GM18499 (cell line): ENCODE results near the gene WLS.
"Not testable (repeated sequence)": the region's sequence is repeated elsewhere in the genome, so short reads cannot be mapped to it uniquely, and the experiment has no call there.

Experiments
- ATAC-seq: cut with Tn5 transposase; IDR thresholded peaks from one replicate; pipeline ENCODE4 v1.9.1; 2021; ENCODE audit warnings: moderate number of reproducible peaks; ENCODE audit not compliant: insufficient read depth, unreplicated experiment

WLS gene

DNA sequence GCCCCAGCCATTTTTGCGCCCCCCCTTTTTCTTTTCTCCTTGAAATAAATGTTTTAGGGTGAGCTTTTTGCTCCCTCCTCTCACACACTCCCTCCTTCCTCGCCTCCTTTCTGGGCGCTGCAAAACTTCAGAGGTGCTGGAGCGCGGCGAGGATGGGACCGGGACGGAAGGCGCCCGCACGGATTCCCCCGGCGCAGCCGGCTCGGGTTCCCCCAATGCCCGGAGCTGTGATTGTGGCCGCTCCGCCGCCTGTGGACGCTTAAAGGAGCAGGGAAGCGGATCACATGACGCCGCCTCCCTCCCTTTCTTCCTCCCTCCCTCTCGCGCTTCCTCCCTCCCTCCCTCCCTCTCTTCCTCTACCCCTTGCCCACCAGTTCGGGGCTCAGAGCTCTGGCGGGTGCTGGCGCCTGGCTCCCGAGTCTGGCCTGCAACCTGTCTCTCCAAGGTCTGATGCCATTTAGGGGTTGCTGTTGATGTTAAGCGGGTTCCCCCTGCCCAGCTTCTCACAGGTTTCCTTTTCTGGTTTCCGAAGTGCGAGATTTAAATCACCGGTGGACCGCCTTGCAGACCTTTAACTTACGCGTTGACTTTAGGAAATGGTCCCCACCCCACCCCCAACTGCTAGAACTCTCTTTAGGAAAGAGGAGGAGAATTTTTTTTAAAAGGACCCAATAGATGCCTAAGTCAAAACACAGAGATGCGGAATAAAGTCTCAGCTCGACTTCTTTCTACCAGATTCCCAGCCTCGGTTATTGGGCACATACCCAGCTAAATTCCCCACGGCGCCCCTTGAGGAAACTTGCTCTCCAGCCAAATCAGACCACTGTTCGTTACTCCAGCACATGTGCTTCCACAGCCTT lies at the start of gene WLS:
Gene WLS, minus strand, starts transcription at position 235 of the 860 bp plus-strand sequence. Its CDS starts 224 bp downstream, at position 11.
- ATAC-seq, result no peak

DNA sequence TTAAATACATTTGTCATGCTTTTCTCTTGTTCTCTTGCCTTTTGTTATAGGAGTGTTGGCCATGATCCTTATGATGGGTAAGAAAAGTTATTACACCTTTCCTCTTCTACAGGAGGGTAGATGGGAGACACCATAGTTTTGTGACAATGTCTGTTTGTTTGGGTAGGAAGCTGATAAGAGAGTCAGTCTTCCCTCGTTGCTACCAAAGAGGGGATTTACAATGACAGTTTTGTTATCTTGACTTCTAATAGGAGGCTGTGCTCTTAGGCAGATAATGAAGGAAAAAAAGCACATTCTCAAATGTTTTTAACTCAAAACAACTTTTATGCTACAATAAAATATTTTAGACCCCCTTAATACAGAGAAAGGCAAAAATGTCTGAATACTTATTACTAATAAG lies 48.0 kb upstream of the WLS start:
- no peak for ATAC-seq

GRCh38 chr1:68279846-68280245 lies 47.5 kb upstream of the WLS start:
- no peak for ATAC-seq

GRCh38 chr1:68278221-68278620 lies 45.9 kb upstream of the WLS start:
- ATAC-seq, result no peak

- ATAC-seq, result no peak
Measured at GRCh38 chr1:68276448-68276847, 44.1 kb upstream of the WLS start.

GRCh38 chr1:68273530-68273929 lies 41.2 kb upstream of the WLS start:
- ATAC-seq, result no peak

DNA sequence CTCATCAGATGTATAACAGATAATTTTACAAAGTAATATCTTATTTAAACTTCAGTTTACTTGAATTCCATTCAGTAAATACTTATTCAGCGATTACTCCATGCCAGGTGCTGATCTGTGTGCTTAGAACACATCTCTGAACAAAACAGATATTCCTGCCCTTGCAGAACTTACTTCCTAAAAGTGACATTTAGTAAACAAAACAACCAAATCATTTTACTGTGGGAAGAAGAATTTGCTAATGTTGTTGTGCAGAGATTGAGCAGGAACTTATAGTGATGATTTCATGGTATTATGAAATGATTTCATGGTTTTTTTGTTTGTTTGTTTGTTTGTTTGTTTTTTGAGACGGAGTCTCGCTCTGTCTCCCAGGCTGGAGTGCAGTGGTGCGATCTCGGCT lies 39.3 kb upstream of the WLS start:
- ATAC-seq, result no peak

DNA sequence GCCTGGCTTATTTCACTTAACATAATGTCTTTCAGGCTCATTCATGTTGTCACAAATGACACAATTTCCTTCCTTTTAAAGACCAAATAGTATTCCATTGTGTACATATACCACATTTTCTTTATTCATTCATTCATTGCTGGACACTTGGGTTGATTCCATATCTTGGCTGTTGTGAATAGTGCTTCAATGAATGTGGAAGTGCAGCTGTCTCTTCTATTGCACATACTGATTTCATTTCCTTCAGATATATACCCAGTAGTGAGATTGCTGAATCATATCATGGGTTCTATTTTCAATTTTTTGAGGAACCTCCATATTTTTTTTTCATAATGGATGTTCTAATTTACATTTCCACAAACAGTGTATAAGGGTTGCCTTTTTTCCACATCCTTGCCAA lies 38.6 kb upstream of the WLS start:
- ATAC-seq, result no peak

- ATAC-seq, result no peak
Measured at GRCh38 chr1:68269637-68270430, 37.5 kb upstream of the WLS start.

GRCh38 chr1:68268896-68269483 lies 36.7 kb upstream of the WLS start:
- ATAC-seq, result no peak

DNA sequence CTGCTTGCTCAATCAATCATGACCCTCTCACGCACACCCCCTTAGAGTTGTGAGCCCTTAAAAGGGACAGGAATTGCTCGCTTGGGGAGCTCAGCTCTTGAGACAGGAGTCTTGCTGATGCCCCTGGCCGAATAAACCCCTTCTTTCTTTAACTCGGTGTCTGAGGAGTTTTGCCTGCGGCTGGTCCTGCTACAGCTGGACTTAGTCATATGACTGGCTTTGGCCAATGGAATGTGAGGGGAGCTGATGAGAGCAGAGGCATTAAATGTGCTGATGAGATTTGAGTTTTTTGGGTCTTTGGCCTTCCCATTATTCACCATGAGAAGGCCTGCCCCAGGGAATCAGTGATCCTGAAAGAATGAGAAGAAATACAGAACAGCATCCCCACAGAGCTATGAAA lies 24.5 kb upstream of the WLS start:
- not testable (repeated sequence) for ATAC-seq

- ATAC-seq, result no peak
Measured at GRCh38 chr1:68255301-68255700, 23.0 kb upstream of the WLS start.

DNA sequence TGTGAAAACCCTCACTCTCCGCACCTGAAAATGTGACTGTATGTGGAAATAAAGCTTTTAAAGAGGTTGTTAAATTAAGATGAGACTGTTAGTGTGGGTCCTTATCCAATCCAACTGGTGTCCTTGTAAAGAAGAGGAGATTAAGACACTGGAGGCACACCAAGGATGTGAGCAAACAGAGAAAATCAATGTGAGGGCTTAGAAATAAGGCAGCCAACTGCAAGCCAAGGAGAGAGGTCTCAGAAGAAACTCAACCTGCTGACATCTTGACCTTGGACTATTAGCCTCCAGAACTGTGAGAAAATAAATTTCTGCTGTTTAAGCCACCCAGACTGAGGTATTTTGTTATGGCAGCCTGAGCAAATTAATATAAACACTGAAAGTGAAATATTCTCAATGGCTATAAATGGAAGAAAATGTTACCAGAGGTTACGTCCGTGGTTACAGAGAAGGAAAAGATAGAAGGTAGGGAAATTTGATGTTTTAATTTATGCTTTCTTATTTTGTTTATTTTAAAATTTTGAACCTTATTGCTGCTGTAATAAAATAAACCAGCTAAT lies 22.4 kb upstream of the WLS start:
- no peak for ATAC-seq

DNA sequence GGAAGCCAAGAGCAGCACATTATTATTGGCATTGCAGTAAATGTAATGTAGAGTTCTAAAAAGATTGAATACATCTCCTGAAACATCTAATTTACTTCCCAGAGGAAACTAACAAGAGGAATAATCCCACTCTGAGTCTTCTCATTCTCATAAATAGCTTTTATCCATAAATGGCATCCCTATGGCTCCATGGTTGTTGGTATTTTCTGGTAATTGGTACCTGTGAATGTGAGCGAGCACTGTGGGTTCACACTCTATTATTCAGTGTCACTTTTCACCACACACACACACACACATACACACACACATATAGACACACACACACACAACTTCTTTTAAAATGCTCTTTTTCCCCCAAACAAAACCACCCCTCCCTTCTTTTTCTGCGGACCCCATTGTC lies 4.7 kb upstream of the WLS start:
- no peak for ATAC-seq

- no peak for ATAC-seq
Measured at GRCh38 chr1:68234094-68234493, 1.8 kb upstream of the WLS start.

GRCh38 chr1:68233202-68233601 lies 879 bp upstream of the WLS start:
- ATAC-seq, result no peak

- no peak for ATAC-seq
Measured at GRCh38 chr1:68231627-68232288, 565 bp downstream of the WLS start.

DNA sequence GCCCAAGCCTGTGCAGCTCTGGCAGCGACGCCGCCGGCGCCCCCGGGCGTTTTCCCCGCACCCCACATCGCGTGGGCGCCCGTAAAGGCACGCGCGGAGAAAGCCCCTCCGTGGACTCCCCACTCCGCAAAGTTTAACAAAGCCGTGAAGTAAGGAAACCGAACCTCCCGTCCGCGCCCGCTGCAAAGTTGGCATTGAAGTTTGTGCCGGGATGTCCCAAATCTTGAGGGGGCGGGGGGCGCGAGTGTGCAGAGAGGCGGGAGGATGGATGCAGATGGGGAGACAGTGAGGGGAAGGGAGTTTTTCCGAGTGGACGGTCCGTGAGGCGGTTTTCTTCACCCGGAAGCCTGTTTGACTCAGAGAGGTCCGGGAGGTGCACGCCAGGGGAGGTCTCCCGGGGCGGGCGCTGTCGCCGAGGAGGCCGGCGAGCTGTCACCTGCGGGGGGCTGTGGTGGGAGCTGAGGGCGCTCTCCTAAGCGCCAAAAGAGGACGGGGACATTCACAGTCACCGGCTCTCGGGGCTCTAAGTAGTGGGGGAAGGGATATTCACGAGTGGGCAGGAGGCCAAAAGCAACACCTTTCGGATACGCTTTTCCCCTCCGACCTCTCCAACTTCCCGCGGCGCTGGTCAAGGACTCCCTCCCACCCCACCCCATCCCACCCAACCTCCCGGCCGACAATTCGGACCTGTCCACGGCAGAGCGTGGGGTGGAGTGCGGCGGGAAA lies 1.3 kb downstream of the WLS start:
- ATAC-seq, result no peak

- no peak for ATAC-seq
Measured at GRCh38 chr1:68230484-68230802, 1.9 kb downstream of the WLS start.
